HEK293 (cell line): ENCODE measurements around the gene IGSF11.

Source experiments
- CTCF ChIA-PET: fragments of 350-600 bp; formaldehyde crosslinking; extraction: SDS; loops from one replicate; lab custom pipeline; 2021; ENCODE audit warnings: antibody characterized with exemption; lab: Yijun Ruan, JAX
- POLR2A ChIA-PET: fragments of 300-600 bp; formaldehyde crosslinking; extraction: SDS; loops from one replicate; lab custom pipeline; 2020; ENCODE audit warnings: antibody characterized with exemption, inconsistent platforms; lab: Yijun Ruan, JAX
- H3K27ac ChIP-seq: fragments of 200-500 bp; sonication (Bioruptor generic); 2 replicates; pipeline ENCODE4 v1.5.1; 2014; ENCODE audit warnings: low read depth, low read length, control low read depth, inconsistent platforms; ENCODE audit errors: extremely low read depth
- H3K36me3 ChIP-seq, 2 experiments: fragments of 200-500 bp in 1 of 2; sonication (Bioruptor generic) in 1 of 2; 1 replicate in 1 of 2; 2 replicates in 1 of 2; pipeline ENCODE4 v1.5.1; 2014 to 2017; ENCODE audit warnings: inconsistent platforms in 2 of 2, low read length in 2 of 2; ENCODE audit not compliant: control insufficient read depth in 2 of 2, insufficient read depth in 1 of 2
- H3K4me1 ChIP-seq: fragments of 200-500 bp; sonication (Bioruptor generic); 2 replicates; pipeline ENCODE4 v1.5.1; 2014; ENCODE audit warnings: mild to moderate bottlenecking, low read length, inconsistent platforms; ENCODE audit not compliant: control insufficient read depth, insufficient read depth
- H3K4me3 ChIP-seq: 2 replicates; pipeline ENCODE4 v1.5.1; 2011; ENCODE audit warnings: low read depth, mild to moderate bottlenecking, control low read depth, low read length, moderate library complexity
- H3K9me3 ChIP-seq: fragments of 200-500 bp; sonication (Bioruptor generic); 2 replicates; pipeline ENCODE4 v1.5.1; 2014; ENCODE audit warnings: low read depth, low read length, inconsistent platforms; ENCODE audit not compliant: control insufficient read depth, insufficient read depth
- KLF1 ChIP-seq: fragments of 450-650 bp; formaldehyde crosslinking; IDR thresholded peaks from 2 replicates; pipeline ENCODE4 v1.5.1; 2016; ENCODE audit warnings: missing biosample characterization, missing genetic modification characterization
- KLF7 ChIP-seq: fragments of 450-650 bp; formaldehyde crosslinking; IDR thresholded peaks from 2 replicates; pipeline ENCODE4 v1.5.1; 2016; ENCODE audit warnings: missing biosample characterization, missing genetic modification characterization, borderline replicate concordance
- PRDM10 ChIP-seq: fragments of 450-650 bp; formaldehyde crosslinking; IDR thresholded peaks from 2 replicates; pipeline ENCODE4 v1.5.1; 2016; ENCODE audit warnings: missing biosample characterization, missing genetic modification characterization
- SCRT2 ChIP-seq: fragments of 450-650 bp; formaldehyde crosslinking; IDR thresholded peaks from 2 replicates; pipeline ENCODE4 v1.5.1; 2016; ENCODE audit warnings: missing biosample characterization, missing genetic modification characterization
- TRIM28 ChIP-seq: IDR thresholded peaks from 2 replicates; pipeline ENCODE4 v1.6.1; 2011; ENCODE audit warnings: low read length, control low read depth, borderline replicate concordance
- TSHZ1 ChIP-seq: fragments of 450-650 bp; formaldehyde crosslinking; IDR thresholded peaks from 2 replicates; pipeline ENCODE4 v1.5.1; 2016; ENCODE audit warnings: missing biosample characterization, missing genetic modification characterization, borderline replicate concordance
- YY1 ChIP-seq: fragments of 450-650 bp; formaldehyde crosslinking; IDR thresholded peaks from 2 replicates; pipeline ENCODE4 v1.5.1; 2018; ENCODE audit warnings: missing biosample characterization, missing genetic modification characterization
- ZBTB11 ChIP-seq: fragments of 450-650 bp; formaldehyde crosslinking; conservative IDR thresholded peaks from 2 replicates; pipeline ENCODE4 v1.5.1; 2016; ENCODE audit warnings: low read depth, missing biosample characterization, missing genetic modification characterization
- ZBTB20 ChIP-seq: fragments of 450-650 bp; formaldehyde crosslinking; IDR thresholded peaks from 2 replicates; pipeline ENCODE4 v1.5.1; 2016; ENCODE audit warnings: missing biosample characterization, missing genetic modification characterization
- ZFHX2 ChIP-seq: fragments of 450-650 bp; formaldehyde crosslinking; conservative IDR thresholded peaks from 2 replicates; pipeline ENCODE4 v1.5.1; 2016; ENCODE audit warnings: missing biosample characterization, missing genetic modification characterization
- ZNF10 ChIP-seq: fragments of 450-650 bp; formaldehyde crosslinking; IDR thresholded peaks from 2 replicates; pipeline ENCODE4 v1.5.1; 2017; ENCODE audit warnings: missing biosample characterization, missing genetic modification characterization
- ZNF223 ChIP-seq: fragments of 450-650 bp; formaldehyde crosslinking; IDR thresholded peaks from 2 replicates; pipeline ENCODE4 v1.5.1; 2016; ENCODE audit warnings: missing biosample characterization, missing genetic modification characterization
- ZNF324 ChIP-seq: fragments of 450-650 bp; formaldehyde crosslinking; IDR thresholded peaks from 2 replicates; pipeline ENCODE4 v1.5.1; 2016; ENCODE audit warnings: missing biosample characterization, missing genetic modification characterization
- ZNF335 ChIP-seq: fragments of 450-650 bp; formaldehyde crosslinking; conservative IDR thresholded peaks from 2 replicates; pipeline ENCODE4 v1.5.1; 2016; ENCODE audit warnings: missing biosample characterization, missing genetic modification characterization
- ZNF404 ChIP-seq: fragments of 450-650 bp; formaldehyde crosslinking; IDR thresholded peaks from 2 replicates; pipeline ENCODE4 v1.5.1; 2017; ENCODE audit warnings: missing biosample characterization, missing genetic modification characterization
- ZNF48 ChIP-seq: fragments of 450-650 bp; formaldehyde crosslinking; IDR thresholded peaks from 2 replicates; pipeline ENCODE4 v1.5.1; 2016; ENCODE audit warnings: missing biosample characterization, missing genetic modification characterization
- ZNF560 ChIP-seq: fragments of 450-650 bp; formaldehyde crosslinking; IDR thresholded peaks from 2 replicates; pipeline ENCODE4 v1.5.1; 2017; ENCODE audit warnings: missing biosample characterization, missing genetic modification characterization, borderline replicate concordance
- ZNF791 ChIP-seq: fragments of 450-650 bp; formaldehyde crosslinking; IDR thresholded peaks from 2 replicates; pipeline ENCODE4 v1.5.1; 2016; ENCODE audit warnings: missing biosample characterization, missing genetic modification characterization
- ZSCAN5A ChIP-seq: fragments of 450-650 bp; formaldehyde crosslinking; IDR thresholded peaks from 2 replicates; pipeline ENCODE4 v1.5.1; 2016; ENCODE audit warnings: missing biosample characterization, missing genetic modification characterization

The IGSF11 gene

GRCh38 chr3:119042162-119042561 lies 7.5 kb upstream of the IGSF11 start:
- POLR2A ChIA-PET = no interaction called here
- no peak for TF ChIP-seq TSHZ1
- TF ChIP-seq ZNF335 (tag by site-specific recombination) = no peak
- no peak for TF ChIP-seq YY1
- TF ChIP-seq ZNF404 (tag by site-specific recombination) = no peak
- no peak for TF ChIP-seq ZNF223 (tag by site-specific recombination)
- TF ChIP-seq ZNF10 (tag by site-specific recombination) = no peak
- TF ChIP-seq ZNF324 (tag by site-specific recombination) = no peak
- no peak for TF ChIP-seq ZNF48
- Histone ChIP-seq H3K9me3 (no peaks in the 10 kb centered on the region), H3K27ac (no peak overlapping the region), H3K36me3 (no peaks in the 10 kb centered on the region), H3K4me1 (no peaks in the 10 kb centered on the region), H3K4me3 (no peak overlapping the region)
- CTCF ChIA-PET = no interaction called here

GRCh38 chr3:119035014-119035346 lies 334 bp upstream of the IGSF11 start:
- H3K9me3 ChIP-seq = no peaks in the 10 kb centered on the region
- CTCF ChIA-PET = interaction anchor here (0.5 to 4.7 kb wide), 14 partner anchors 10 to 159 kb away, joined by 3 to 56 read pairs (median 4); no protein-coding TSS in a partner anchor
- no peak overlapping the region for H3K27ac ChIP-seq
- H3K4me1 ChIP-seq = no peaks in the 10 kb centered on the region
- H3K36me3 ChIP-seq = no peaks in the 10 kb centered on the region
- TF ChIP-seq ZBTB11 (tag by site-specific recombination) = 0 out of 2 replicates have a peak, but pooled peaks have one; percentile 6
- TF ChIP-seq SCRT2 (tag by site-specific recombination) = peak; percentile 50; the same call in 1 of the 2 replicates
- no peak for TF ChIP-seq TRIM28
- no peak for TF ChIP-seq ZNF404 (tag by site-specific recombination)
- peak; percentile 47; the same call in 1 of the 2 replicates for TF ChIP-seq ZFHX2
- no peak for TF ChIP-seq ZBTB20 (tag by site-specific recombination)
- TF ChIP-seq KLF7 (tag by site-specific recombination) = no peak
- no peak for TF ChIP-seq ZSCAN5A (tag by site-specific recombination)
- no peak for TF ChIP-seq ZNF791 (tag by site-specific recombination)
- no peak for TF ChIP-seq KLF1 (tag by site-specific recombination)
- no peak for TF ChIP-seq ZNF560 (tag by site-specific recombination)
- peak; percentile 42; the same call in 1 of the 2 replicates for TF ChIP-seq PRDM10 (tag by site-specific recombination)
- POLR2A ChIA-PET = interaction anchor here (1.0 to 1.2 kb wide), 3 partner anchors 8 to 206 kb away, joined by 3 to 5 read pairs (median 4); partner anchors contain the start of gene B4GALT4
- H3K4me3 ChIP-seq = peak overlapping the region; percentile 80
